ENCODE results near the gene GPR151. TPM values are rescaled to one million over a fixed set of nuclear protein-coding genes. Genes with fewer than 3 reads are reported as not detected.
A peak's percentile ranks its signal among the peaks of the same experiment; 100 is the strongest.

The GPR151 gene
- total and polyA plus RNA-seq, 5 experiments from 2014 or later = not detected

GRCh38 chr5:146466521-146467349, 49.3 kb downstream of the GPR151 start:
- ATAC-seq (no peak), DNase-seq (no peak)
- Mint-ChIP-seq H3K27ac (peak overlapping the region in 1 of 10 donors; percentile 60), H3K4me3 (no peak overlapping the region), H3K36me3 (peaks cover 4 to 82% (median 34%) of the 10 kb centered on the region in 3 donors), H3K9me3 (no peaks in the 10 kb centered on the region), H3K4me1 (peaks cover 10 to 34% (median 22%) of the 10 kb centered on the region in 4 donors), H3K27me3 (no peaks in the 10 kb centered on the region)
- POLR2A ChIA-PET = no interaction called here

GRCh38 chr5:146463446-146463845, 52.5 kb downstream of the GPR151 start:
- Mint-ChIP-seq H3K4me1 (peaks cover 21 to 40% (median 31%) of the 10 kb centered on the region in 4 donors), H3K36me3 (peaks cover 11 to 91% (median 24%) of the 10 kb centered on the region in 3 donors), H3K9me3 (no peaks in the 10 kb centered on the region), H3K4me3 (no peak overlapping the region), H3K27me3 (no peaks in the 10 kb centered on the region), H3K27ac (peak overlapping the region in 2 of 10 donors; percentile 24 to 70)
- POLR2A ChIA-PET = no interaction called here
- DNase-seq (no peak), ATAC-seq (no peak)

Other genes with a start within 250 kb of the GPR151 start
- gene POU4F3, start 177.4 kb downstream of the GPR151 start, total RNA-seq = under 1 TPM in 1 of 2 experiments, not detected in 1; 0.13 TPM
- under 1 TPM in 1 of 3 donors, not detected in 2; 0.11 TPM for gene POU4F3, start 177.4 kb downstream of the GPR151 start, polyA plus RNA-seq
- gene TCERG1, start 68.9 kb downstream of the GPR151 start, total RNA-seq = 10 to 100 TPM; 91.5 to 94.3 TPM
- 10 to 100 TPM; 31.7 to 38.4 (median 38.1) TPM for gene TCERG1, start 68.9 kb downstream of the GPR151 start, polyA plus RNA-seq